Activated CD4-positive, alpha-beta T cell treated with anti-CD3 and anti-CD28 coated beads, Interleukin-2, amount 50 U/mL, for 1 hour (primary cell): ENCODE measurements around the gene HPDL.
"Not testable (repeated sequence)": the region's sequence is repeated elsewhere in the genome, so short reads cannot be mapped to it uniquely, and the experiment has no call there.

Experiments
- DNase-seq: peaks from one replicate; pipeline ENCODE4 v3.0.0-alpha.2; 2020

HPDL gene

GRCh38 chr1:45326627-45327623 lies at the start of gene HPDL:
TSS of gene HPDL (plus strand) at chr1:45326895. CDS start at chr1:45327149, 254 bp downstream.
- peak; percentile 46 for DNase-seq

GRCh38 chr1:45282351-45282750 lies 44.3 kb upstream of the HPDL start:
- DNase-seq, result no peak

- not testable (repeated sequence) for DNase-seq
Observed at GRCh38 chr1:45284858-45285257, 41.8 kb upstream of the HPDL start.

GRCh38 chr1:45286521-45286920 lies 40.2 kb upstream of the HPDL start:
- DNase-seq, result not testable (repeated sequence)

- not testable (repeated sequence) for DNase-seq
Observed at GRCh38 chr1:45291002-45291401, 35.7 kb upstream of the HPDL start.

- no peak for DNase-seq
Observed at GRCh38 chr1:45291716-45292115, 35.0 kb upstream of the HPDL start.

GRCh38 chr1:45297666-45298356 lies 28.9 kb upstream of the HPDL start:
- DNase-seq, result no peak

GRCh38 chr1:45299296-45299695 lies 27.4 kb upstream of the HPDL start:
- no peak for DNase-seq

- peak; percentile 20 for DNase-seq
Observed at GRCh38 chr1:45299981-45300668, 26.6 kb upstream of the HPDL start.

GRCh38 chr1:45300669-45300997 lies 26.1 kb upstream of the HPDL start:
- DNase-seq, result no peak

- DNase-seq, result no peak
Observed at GRCh38 chr1:45302505-45303150, 24.1 kb upstream of the HPDL start.

GRCh38 chr1:45303520-45304310 lies 23.0 kb upstream of the HPDL start:
- peak; percentile 98 for DNase-seq

GRCh38 chr1:45304311-45305081 lies 22.2 kb upstream of the HPDL start:
- no peak for DNase-seq

- no peak for DNase-seq
Observed at GRCh38 chr1:45305231-45305630, 21.5 kb upstream of the HPDL start.

GRCh38 chr1:45306319-45306718 lies 20.4 kb upstream of the HPDL start:
- no peak for DNase-seq

- DNase-seq, result no peak
Observed at GRCh38 chr1:45306905-45307304, 19.8 kb upstream of the HPDL start.

GRCh38 chr1:45314266-45314665 lies 12.4 kb upstream of the HPDL start:
- no peak for DNase-seq

GRCh38 chr1:45317166-45317565 lies 9.5 kb upstream of the HPDL start:
- DNase-seq, result no peak

- no peak for DNase-seq
Observed at GRCh38 chr1:45319761-45320160, 6.9 kb upstream of the HPDL start.

GRCh38 chr1:45321444-45321843 lies 5.3 kb upstream of the HPDL start:
- no peak for DNase-seq

GRCh38 chr1:45322486-45323040 lies 4.1 kb upstream of the HPDL start:
- DNase-seq, result no peak
